Esophagus squamous epithelium (tissue), 5 donors: Measurements from ENCODE around the gene COBLL1. TPM values are rescaled to one million over a fixed set of nuclear protein-coding genes. Genes with fewer than 3 reads are reported as not detected.

ENCODE experiments used
- DNase-seq: peaks from one replicate; lab custom pipeline; 2025; lab: John Stamatoyannopoulos, UW
- H3K27ac ChIP-seq, 4 donors: fragments of 200-600 bp; sonication (generic); one replicate each; pipeline ENCODE4 v1.5.1; 2016 to 2019; ENCODE audit warnings: mild to moderate bottlenecking in 1 of 4
- H3K27me3 ChIP-seq, 4 donors: fragments of 200-600 bp; sonication (generic); 1 replicate in 3 of 4; 2 replicates in 1 of 4; pipeline versions ENCODE4 v1.5.1 to v1.6.0; 2017 to 2021; ENCODE audit warnings: antibody characterized with exemption in 1 of 4
- H3K36me3 ChIP-seq, 3 donors: fragments of 200-600 bp; sonication (generic); one replicate each; pipeline ENCODE4 v1.5.1; 2016 to 2019
- H3K4me1 ChIP-seq, 3 donors: fragments of 200-600 bp; sonication (generic); one replicate each; pipeline ENCODE4 v1.5.1; 2017 to 2019
- H3K4me3 ChIP-seq, 4 donors: fragments of 200-600 bp; sonication (generic); 1 replicate in 3 of 4; 2 replicates in 1 of 4; pipeline ENCODE4 v1.5.1; 2016 to 2019; ENCODE audit warnings: mild to moderate bottlenecking in 2 of 4, moderate library complexity in 1 of 4
- H3K9me3 ChIP-seq, 3 donors: fragments of 200-600 bp; sonication (generic); one replicate each; pipeline ENCODE4 v1.5.1; 2016 to 2019
- CTCF ChIP-seq, 6 experiments: fragments of 450-650 bp in 4 of 6; fragments of 200-600 bp in 2 of 6; sonication (generic) in 2 of 6; IDR thresholded peaks; one replicate each; pipeline ENCODE4 v1.5.1; 2016 to 2019; ENCODE audit warnings: antibody characterized with exemption in 6 of 6, mild to moderate bottlenecking in 4 of 6, moderate library complexity in 4 of 6
- POLR2A ChIP-seq, 4 donors: fragments of 450-650 bp; IDR thresholded peaks; one replicate each; pipeline ENCODE4 v1.6.1; 2017; ENCODE audit warnings: antibody characterized with exemption in 4 of 4, mild to moderate bottlenecking in 4 of 4, moderate library complexity in 3 of 4
- WGBS, 2 donors: methylation state at CpG; one replicate each; pipeline ENCODE4 v1.1.5; 2018; 5-methylcytosine and 5-hydroxymethylcytosine counted together
- intact Hi-C: fragments of 100-400 bp; cut with DNase I; formaldehyde crosslinking; loops from one replicate; pipeline ENCODE4 v1.15.0; 2022
- total RNA-seq, 4 donors: library from RNA; depleted of rRNA; stranded (reverse); fragments of >200 nt; gene quantifications; one replicate each; pipeline ENCODE4 v1.1.0, GENCODE V29; 2016
- donor health status: DM: yes; HTN: yes; CAD: no.

Gene COBLL1
- total RNA-seq, 4 donors from 2014 or later, result 35.4 to 88.9 (median 71.4) TPM

- DNase-seq, result no peak
- TF ChIP-seq CTCF (IDR thresholded peaks at IDR 0.05) (no peak), POLR2A (IDR thresholded peaks at IDR 0.05) (no peak)
- no peak overlapping the region for H3K4me3 ChIP-seq
- H3K4me1 ChIP-seq, result no peaks in the 10 kb centered on the region
- intact Hi-C loops, result no loop called here
- H3K27me3 ChIP-seq, result no peaks in the 10 kb centered on the region
- no peak overlapping the region for H3K27ac ChIP-seq
- H3K9me3 ChIP-seq, result no peaks in the 10 kb centered on the region
- H3K36me3 ChIP-seq, result peaks cover 0 to 99% (median 0%) of the 10 kb centered on the region in 3 donors
- WGBS, 2 donors, result 98% methylated on average over 2 of the region's 2 CpGs
Observed at GRCh38 chr2:164690361-164690760, 151.3 kb downstream of the COBLL1 start.

- Histone ChIP-seq H3K4me3 (no peak overlapping the region), H3K4me1 (no peaks in the 10 kb centered on the region), H3K36me3 (peaks cover 0 to 95% (median 0%) of the 10 kb centered on the region in 3 donors), H3K9me3 (no peaks in the 10 kb centered on the region), H3K27ac (no peak overlapping the region), H3K27me3 (no peaks in the 10 kb centered on the region)
- intact Hi-C loops, result no loop called here
- no peak for DNase-seq
- 67 to 76% methylated on average over 1 of the region's 1 CpG for WGBS, 2 donors
- TF ChIP-seq CTCF (IDR thresholded peaks at IDR 0.05) (no peak), POLR2A (IDR thresholded peaks at IDR 0.05) (no peak)
Observed at GRCh38 chr2:164688896-164689419, 152.7 kb downstream of the COBLL1 start.

DNA sequence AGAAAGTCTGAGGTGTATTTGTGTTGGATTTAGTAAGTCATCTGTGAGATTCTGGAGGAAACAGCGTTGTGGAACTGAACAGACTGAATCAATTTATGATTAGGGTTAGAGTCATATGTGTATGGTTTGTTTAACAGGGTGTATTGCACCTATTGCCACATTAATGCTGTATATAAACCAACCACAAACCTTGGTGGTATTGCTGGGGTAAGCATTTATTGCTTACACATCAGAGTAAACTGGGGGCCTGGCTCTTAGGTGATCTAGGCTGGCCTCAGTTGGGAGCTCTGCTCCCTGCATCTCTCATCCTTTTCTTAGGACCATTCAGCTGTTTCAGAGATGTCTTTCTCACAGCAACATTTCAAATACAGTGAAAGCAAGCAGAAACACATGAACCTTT lies 160.6 kb downstream of the COBLL1 start:
- intact Hi-C loops, result no loop called here
- TF ChIP-seq POLR2A (IDR thresholded peaks at IDR 0.05), result no peak
- TF ChIP-seq CTCF (IDR thresholded peaks at IDR 0.05), result no peak
- 79 to 88% methylated on average over 1 of the region's 1 CpG for WGBS, 2 donors

DNA sequence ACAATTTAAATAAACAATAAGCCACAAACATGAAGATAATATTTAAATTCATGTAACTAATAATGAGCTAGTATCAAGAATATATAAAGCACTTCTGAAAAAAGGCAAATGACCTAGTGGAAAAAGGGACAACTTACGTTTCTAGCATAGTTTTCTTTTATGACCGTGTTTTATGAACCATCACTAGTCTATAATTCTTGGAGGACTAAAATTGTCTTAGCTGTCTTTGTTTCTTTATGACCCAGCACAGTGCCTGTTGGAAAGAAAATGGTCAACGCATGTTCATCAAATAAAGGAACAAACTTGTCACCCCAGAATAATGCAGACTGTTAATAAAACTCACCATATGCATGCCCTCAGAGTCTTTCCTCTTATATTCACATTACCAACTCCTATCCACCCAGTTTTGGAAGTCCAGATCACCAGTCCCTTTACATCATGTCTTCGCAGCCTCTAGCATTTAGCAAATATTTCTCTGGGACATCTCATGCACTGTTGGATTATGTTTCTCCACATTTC lies 162.9 kb downstream of the COBLL1 start:
- 92 to 94% methylated on average over 4 of the region's 4 CpGs for WGBS, 2 donors
- Histone ChIP-seq H3K27me3 (no peaks in the 10 kb centered on the region), H3K27ac (no peak overlapping the region), H3K4me1 (no peaks in the 10 kb centered on the region), H3K4me3 (no peak overlapping the region), H3K36me3 (peaks cover 0 to 53% (median 0%) of the 10 kb centered on the region in 3 donors), H3K9me3 (no peaks in the 10 kb centered on the region)
- no peak for TF ChIP-seq CTCF (IDR thresholded peaks at IDR 0.05)
- no peak for TF ChIP-seq POLR2A (IDR thresholded peaks at IDR 0.05)
- DNase-seq, result no peak
- intact Hi-C loops, result no loop called here

More for the DNA sequence above, 160.6 kb downstream of the COBLL1 start:
- Histone ChIP-seq H3K27me3 (no peaks in the 10 kb centered on the region), H3K9me3 (no peaks in the 10 kb centered on the region), H3K4me1 (no peaks in the 10 kb centered on the region), H3K4me3 (no peak overlapping the region), H3K36me3 (peaks cover 0 to 57% (median 0%) of the 10 kb centered on the region in 3 donors), H3K27ac (no peak overlapping the region)
- no peak for DNase-seq

- H3K36me3 ChIP-seq, result peaks cover 0 to 51% (median 0%) of the 10 kb centered on the region in 3 donors
- H3K4me3 ChIP-seq, result no peak overlapping the region
- no peaks in the 10 kb centered on the region for H3K9me3 ChIP-seq
- no peaks in the 10 kb centered on the region for H3K27me3 ChIP-seq
- TF ChIP-seq CTCF (IDR thresholded peaks at IDR 0.05) (no peak), POLR2A (IDR thresholded peaks at IDR 0.05) (no peak)
- no peaks in the 10 kb centered on the region for H3K4me1 ChIP-seq
- no peak overlapping the region for H3K27ac ChIP-seq
- WGBS, 2 donors, result 85 to 89% methylated on average over 1 of the region's 1 CpG
- no peak for DNase-seq
- intact Hi-C loops, result no loop called here
Observed at GRCh38 chr2:164677733-164678132, 163.9 kb downstream of the COBLL1 start.
